Measurements from ENCODE around the gene TMEM61. TPM values are rescaled to one million over a fixed set of nuclear protein-coding genes. Genes with fewer than 3 reads are reported as not detected.
A peak's percentile ranks its signal among the peaks of the same experiment; 100 is the strongest.
"Not testable (repeated sequence)": the region's sequence is repeated elsewhere in the genome, so short reads cannot be mapped to it uniquely, and the experiment has no call there.

The TMEM61 gene
- total RNA-seq, 2 experiments from 2014 or later = not detected

DNA sequence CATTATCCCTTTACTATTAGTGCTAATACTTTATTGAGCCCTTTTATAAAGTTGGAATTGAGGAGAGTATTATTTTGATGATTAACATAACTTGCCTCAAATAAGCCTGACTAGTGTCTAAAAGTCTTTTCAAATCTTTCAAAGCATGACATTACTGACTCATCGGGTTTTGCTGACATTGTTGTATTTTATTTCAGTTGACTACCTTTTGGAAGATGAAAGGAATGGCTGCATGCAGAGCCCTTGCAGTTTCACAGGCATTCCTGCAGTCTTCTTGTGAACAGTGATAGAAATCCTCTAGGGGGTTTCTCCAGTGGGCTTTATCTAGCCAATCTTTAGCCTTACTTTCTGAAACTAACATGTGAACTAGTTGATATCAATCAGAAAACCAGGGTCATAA is 43.0 kb upstream of the TMEM61 start:
- no peaks in the 10 kb centered on the region for H3K9me3 Mint-ChIP-seq
- H3K4me3 Mint-ChIP-seq = no peak overlapping the region
- intact Hi-C loops (cut with micrococcal nuclease) = no loop called here
- peaks cover 15% of the 10 kb centered on the region for H3K4me1 Mint-ChIP-seq (ENCODE audit: low read depth)
- ChIA-PET POLR2A (no interaction called here), CTCF (interaction anchor here (0.9 kb wide), 1 partner anchor 84 kb away, joined by 6 read pairs; no protein-coding TSS in a partner anchor)
- H3K27me3 Mint-ChIP-seq = peaks cover 3% of the 10 kb centered on the region
- ATAC-seq = no peak
- H3K36me3 Mint-ChIP-seq (ENCODE audit: low read depth) = no peaks in the 10 kb centered on the region
- DNase-seq = no peak
- TF ChIP-seq, protein P1, sequence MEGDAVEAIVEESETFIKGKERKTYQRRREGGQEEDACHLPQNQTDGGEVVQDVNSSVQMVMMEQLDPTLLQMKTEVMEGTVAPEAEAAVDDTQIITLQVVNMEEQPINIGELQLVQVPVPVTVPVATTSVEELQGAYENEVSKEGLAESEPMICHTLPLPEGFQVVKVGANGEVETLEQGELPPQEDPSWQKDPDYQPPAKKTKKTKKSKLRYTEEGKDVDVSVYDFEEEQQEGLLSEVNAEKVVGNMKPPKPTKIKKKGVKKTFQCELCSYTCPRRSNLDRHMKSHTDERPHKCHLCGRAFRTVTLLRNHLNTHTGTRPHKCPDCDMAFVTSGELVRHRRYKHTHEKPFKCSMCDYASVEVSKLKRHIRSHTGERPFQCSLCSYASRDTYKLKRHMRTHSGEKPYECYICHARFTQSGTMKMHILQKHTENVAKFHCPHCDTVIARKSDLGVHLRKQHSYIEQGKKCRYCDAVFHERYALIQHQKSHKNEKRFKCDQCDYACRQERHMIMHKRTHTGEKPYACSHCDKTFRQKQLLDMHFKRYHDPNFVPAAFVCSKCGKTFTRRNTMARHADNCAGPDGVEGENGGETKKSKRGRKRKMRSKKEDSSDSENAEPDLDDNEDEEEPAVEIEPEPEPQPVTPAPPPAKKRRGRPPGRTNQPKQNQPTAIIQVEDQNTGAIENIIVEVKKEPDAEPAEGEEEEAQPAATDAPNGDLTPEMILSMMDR (IDR thresholded peaks at IDR 0.05) = no peak
- no peak overlapping the region for H3K27ac Mint-ChIP-seq

DNA sequence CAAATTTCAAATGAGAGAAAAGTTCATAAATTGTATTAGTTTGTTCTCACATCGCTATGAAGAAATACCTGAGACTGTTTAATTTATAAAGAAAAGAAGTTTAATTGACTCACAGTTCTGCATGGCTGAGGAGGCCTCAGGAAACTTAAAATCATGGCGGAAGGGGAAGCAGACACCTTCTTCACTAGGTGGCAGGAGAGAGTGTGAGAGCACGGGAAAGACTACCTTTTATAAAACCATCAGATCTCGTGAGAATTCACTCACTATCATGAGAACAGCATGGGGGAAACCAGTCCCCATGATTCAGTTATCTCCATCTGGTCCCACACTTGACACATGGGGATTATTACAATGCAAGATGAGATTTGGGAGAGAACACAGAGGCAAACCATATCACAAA is 41.5 kb upstream of the TMEM61 start:
- intact Hi-C loops (cut with micrococcal nuclease); DNase-seq; H3K36me3 Mint-ChIP-seq (ENCODE audit: low read depth); H3K4me3 Mint-ChIP-seq; POLR2A ChIA-PET; H3K27me3 Mint-ChIP-seq; H3K9me3 Mint-ChIP-seq; H3K27ac Mint-ChIP-seq: not testable (repeated sequence)
- ATAC-seq = peak; percentile 39
- peaks cover 15% of the 10 kb centered on the region for H3K4me1 Mint-ChIP-seq (ENCODE audit: low read depth)
- CTCF ChIA-PET = interaction anchor here (1.0 to 3.6 kb wide), 2 partner anchors 80 to 83 kb away, joined by 3 to 23 read pairs; no protein-coding TSS in a partner anchor

DNA sequence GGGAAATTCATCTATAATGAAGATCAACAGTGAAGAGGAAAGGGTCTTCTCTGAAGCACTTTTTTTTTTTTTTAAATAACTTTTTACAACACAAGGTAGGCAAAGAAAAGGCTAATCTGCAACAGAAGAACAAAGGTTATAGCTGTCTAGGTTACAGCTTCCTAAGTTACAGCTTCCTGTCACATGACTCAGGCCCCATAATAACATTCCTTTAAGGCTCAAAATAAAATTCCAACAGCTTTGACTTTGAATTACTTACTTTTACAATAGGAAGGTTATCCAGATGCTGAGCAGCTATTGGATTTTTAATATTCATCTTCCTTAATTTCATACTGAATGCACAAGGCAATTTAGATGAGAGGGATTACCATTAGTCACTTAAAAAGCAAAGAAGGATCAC is 40.4 kb upstream of the TMEM61 start:
- ATAC-seq (no peak), DNase-seq (no peak)
- POLR2A ChIA-PET = no interaction called here
- Mint-ChIP-seq H3K4me1 (ENCODE audit: low read depth) (peaks cover 15% of the 10 kb centered on the region), H3K4me3 (no peak overlapping the region), H3K9me3 (no peaks in the 10 kb centered on the region), H3K27me3 (no peaks in the 10 kb centered on the region), H3K27ac (no peak overlapping the region), H3K36me3 (ENCODE audit: low read depth) (no peaks in the 10 kb centered on the region)
- intact Hi-C loops (cut with micrococcal nuclease) = no loop called here
- TF ChIP-seq, protein P1 (IDR thresholded peaks at IDR 0.05) = no peak
- CTCF ChIA-PET = interaction anchor here (0.6 to 3.6 kb wide), 7 partner anchors 9 to 268 kb away, joined by 3 to 23 read pairs (median 4); no protein-coding TSS in a partner anchor

DNA sequence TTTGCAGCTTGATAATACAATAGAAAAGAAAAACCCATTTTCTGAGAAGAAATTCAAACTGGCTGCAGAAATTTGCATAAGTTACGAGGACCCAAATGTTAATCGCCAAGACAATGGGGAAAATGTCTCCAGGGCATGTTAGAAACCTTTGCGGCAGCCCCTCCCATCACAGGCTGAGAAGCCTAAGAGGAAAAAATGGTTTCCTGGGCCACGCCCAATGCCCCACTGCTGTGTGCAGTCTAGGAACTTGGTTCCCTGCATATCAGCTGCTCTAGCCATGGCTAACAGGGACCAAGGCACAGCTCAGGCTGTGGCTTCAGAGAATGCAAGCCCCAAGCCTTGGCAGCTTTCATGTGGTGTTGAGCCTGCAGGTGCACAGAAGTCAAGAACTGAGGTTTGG is 37.5 kb upstream of the TMEM61 start:
- no peaks in the 10 kb centered on the region for H3K36me3 Mint-ChIP-seq (ENCODE audit: low read depth)
- H3K9me3 Mint-ChIP-seq = no peaks in the 10 kb centered on the region
- H3K27me3 Mint-ChIP-seq = no peaks in the 10 kb centered on the region
- ChIA-PET POLR2A (no interaction called here), CTCF (interaction anchor here (2.2 to 5.5 kb wide), 2 partner anchors 53 to 79 kb away, joined by 10 to 63 read pairs; no protein-coding TSS in a partner anchor)
- no peak overlapping the region for H3K4me3 Mint-ChIP-seq
- intact Hi-C loops (cut with micrococcal nuclease) = no loop called here
- H3K27ac Mint-ChIP-seq = no peak overlapping the region
- DNase-seq = no peak
- TF ChIP-seq, protein P1 (IDR thresholded peaks at IDR 0.05) = no peak
- ATAC-seq = no peak
- H3K4me1 Mint-ChIP-seq (ENCODE audit: low read depth) = peaks cover 15% of the 10 kb centered on the region

DNA sequence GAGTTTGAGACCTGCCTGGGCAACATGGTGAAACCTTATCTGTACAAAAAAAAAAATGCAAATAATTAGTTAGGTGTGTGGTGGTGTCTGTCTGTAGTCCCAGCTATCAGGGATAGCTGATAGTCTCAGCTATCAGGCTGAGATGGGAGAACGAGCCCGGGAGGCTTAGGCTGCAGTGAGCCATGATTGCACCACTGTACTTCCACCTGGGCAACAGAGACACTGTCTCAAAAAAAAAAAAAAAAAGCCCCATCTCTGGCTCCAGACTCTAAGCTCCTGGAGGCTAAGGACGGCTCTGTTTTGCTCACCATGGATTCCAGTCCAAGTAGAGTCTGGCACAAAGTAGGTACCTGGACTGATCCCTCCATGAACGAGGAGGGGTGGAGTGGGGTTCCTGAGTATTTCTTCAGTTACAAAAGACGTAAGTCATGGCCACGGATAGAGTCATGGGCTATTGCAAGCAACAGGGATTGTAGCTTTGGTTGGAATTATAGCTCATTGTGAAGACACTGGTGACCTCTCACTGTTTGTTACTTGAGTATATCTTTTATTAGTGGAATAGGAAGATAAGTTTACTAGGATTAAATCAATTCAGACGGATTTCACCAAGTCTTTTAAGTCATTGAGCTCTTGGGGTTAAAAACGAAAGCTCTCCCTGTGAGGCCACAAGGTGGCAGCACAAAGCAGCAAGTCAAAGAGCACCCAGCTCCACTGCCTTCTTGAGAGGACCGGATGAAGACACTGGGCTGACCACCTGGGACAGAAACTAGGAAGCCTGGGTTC is 35.6 kb upstream of the TMEM61 start:
- no peak overlapping the region for H3K27ac Mint-ChIP-seq
- H3K27me3 Mint-ChIP-seq = no peaks in the 10 kb centered on the region
- ATAC-seq (peak; percentile 86), DNase-seq (peak; percentile 85)
- ChIA-PET POLR2A (interaction anchor here (1.1 to 1.2 kb wide), 2 partner anchors 13 to 52 kb away, joined by 3 to 4 read pairs; no protein-coding TSS in a partner anchor), CTCF (interaction anchor here (0.7 to 5.5 kb wide), 50 partner anchors 9 to 956 kb away, joined by 3 to 63 read pairs (median 5); partner anchors contain the start of genes BSND and DHCR24)
- intact Hi-C loops (cut with micrococcal nuclease) = loop anchor here (2.0 to 5.0 kb wide), 2 partner anchors 52 to 78 kb away; no protein-coding TSS in a partner anchor
- H3K36me3 Mint-ChIP-seq (ENCODE audit: low read depth) = no peaks in the 10 kb centered on the region
- TF ChIP-seq, protein P1 (IDR thresholded peaks at IDR 0.05) = peak; percentile 67
- no peak overlapping the region for H3K4me3 Mint-ChIP-seq
- H3K9me3 Mint-ChIP-seq = no peaks in the 10 kb centered on the region
- peaks cover 6% of the 10 kb centered on the region for H3K4me1 Mint-ChIP-seq (ENCODE audit: low read depth)

Measured in activated CD8-positive, alpha-beta T cell treated with anti-CD3 and anti-CD28 coated beads for 36 hours (primary cell).